ENCODE data around the gene GABRB1. TPM values are rescaled to one million over a fixed set of nuclear protein-coding genes. Genes with fewer than 3 reads are reported as not detected.

Gene GABRB1
- total RNA-seq, 1 donor from 2014 or later = 1.0 TPM

- no peak for DNase-seq (ENCODE audit: missing footprints)
- no peak for ATAC-seq
- intact Hi-C loops (cut with DNase I) = loop anchor here (10.0 kb wide), 1 partner anchor 445 kb away; the partner anchor contains the start of gene NFXL1
These were observed 438.6 kb downstream of the GABRB1 start for GRCh38 chr4:47469951-47470350.

- no peak for DNase-seq (ENCODE audit: missing footprints)
- intact Hi-C loops (cut with DNase I) = no loop called here
- no peak for ATAC-seq
These were observed 439.7 kb downstream of the GABRB1 start for GRCh38 chr4:47471064-47471463.

GRCh38 chr4:47471591-47471990 is 440.2 kb downstream of the GABRB1 start:
- intact Hi-C loops (cut with DNase I) = no loop called here
- DNase-seq (ENCODE audit: missing footprints) (no peak), ATAC-seq (no peak)

GRCh38 chr4:47473141-47473750 is 441.9 kb downstream of the GABRB1 start:
- ATAC-seq = no peak
- DNase-seq (ENCODE audit: missing footprints) = no peak
- intact Hi-C loops (cut with DNase I) = no loop called here

GRCh38 chr4:47474799-47475198 is 443.4 kb downstream of the GABRB1 start:
- no peak for ATAC-seq
- DNase-seq (ENCODE audit: missing footprints) = no peak
- intact Hi-C loops (cut with DNase I) = no loop called here

- no peak for ATAC-seq
- intact Hi-C loops (cut with DNase I) = no loop called here
- DNase-seq (ENCODE audit: missing footprints) = no peak
These were observed 444.0 kb downstream of the GABRB1 start for GRCh38 chr4:47475411-47475810.

Other genes with a start within 250 kb of the GABRB1 start
- gene COX7B2, start 122.3 kb upstream of the GABRB1 start, total RNA-seq = not detected
- gene GABRA4, start 38.0 kb upstream of the GABRB1 start, total RNA-seq = 3.8 TPM

Measured in Right ventricle myocardium inferior (tissue), 1 donor.